HG02943 (cell line): ENCODE data around the gene EDNRB.
"Not testable (repeated sequence)": the region's sequence is repeated elsewhere in the genome, so short reads cannot be mapped to it uniquely, and the experiment has no call there.

Experiments used
- ATAC-seq: cut with Tn5 transposase; IDR thresholded peaks from one replicate; pipeline ENCODE4 v1.9.1; 2021; ENCODE audit warnings: mild to moderate bottlenecking, low read depth, moderate library complexity; ENCODE audit not compliant: unreplicated experiment

The EDNRB gene

DNA sequence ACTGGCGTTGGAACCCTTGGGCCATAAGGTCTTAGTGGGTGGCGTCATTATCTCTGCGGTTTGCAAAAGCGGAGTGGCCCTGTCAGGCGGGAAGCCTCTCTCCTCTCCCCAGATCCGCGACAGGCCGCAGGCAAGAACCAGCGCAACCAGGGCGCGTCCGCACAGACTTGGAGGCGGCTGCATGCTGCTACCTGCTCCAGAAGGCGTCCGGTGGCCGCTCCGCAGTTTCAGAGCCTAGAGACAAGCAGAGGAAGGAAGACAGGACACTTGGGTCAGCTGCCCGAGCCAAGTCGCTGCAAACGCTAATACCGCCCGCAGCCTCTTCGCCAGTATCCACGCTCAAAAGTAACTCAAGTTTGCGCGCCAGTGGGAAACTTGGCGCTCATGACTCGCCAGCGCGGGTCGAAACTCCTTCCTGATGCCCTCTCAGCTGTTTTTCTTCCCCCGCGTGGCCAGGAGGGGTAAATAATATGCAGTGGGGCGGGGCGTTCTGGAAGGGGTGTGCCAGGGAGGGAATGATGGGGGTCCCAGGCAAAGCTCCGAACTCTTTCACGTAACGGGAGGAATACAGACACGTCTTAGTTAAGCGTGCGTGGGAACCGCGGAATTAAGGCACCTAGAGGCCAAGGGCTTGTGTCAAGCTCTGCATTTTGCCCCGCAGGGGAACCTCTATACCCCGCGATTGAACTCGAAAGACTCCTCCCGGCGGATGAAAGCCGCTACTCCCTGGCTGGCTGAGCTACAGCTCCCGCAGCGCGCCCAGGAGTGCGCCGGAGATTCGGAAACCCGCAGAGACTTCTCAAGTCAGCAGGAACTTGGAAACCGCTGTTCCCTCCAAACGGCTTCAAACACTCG is at the start of gene EDNRB:
TSS of gene EDNRB (minus strand) at position 441 of the 855 bp plus-strand sequence. CDS start at position 183, 258 bp downstream.
- no peak for ATAC-seq

DNA sequence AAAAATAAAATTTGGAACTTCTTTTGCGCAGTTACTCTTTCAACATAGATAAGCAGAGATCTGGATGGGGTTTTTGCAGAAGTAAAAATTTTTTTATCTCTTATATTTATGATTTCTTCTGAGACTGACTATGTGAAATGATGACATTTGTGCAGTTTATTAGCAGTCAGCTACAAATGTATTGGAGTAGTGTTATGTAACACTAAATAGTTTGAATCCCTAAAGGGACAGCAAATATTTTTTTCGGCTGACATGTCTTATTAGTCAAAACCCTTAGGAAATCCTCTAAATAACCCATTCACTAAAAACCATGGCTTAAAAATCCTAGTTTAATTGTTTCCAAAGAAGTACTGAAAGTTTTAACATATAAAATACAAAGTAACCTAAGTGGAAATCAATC is 48.0 kb upstream of the EDNRB start:
- ATAC-seq, result no peak

- ATAC-seq, result no peak
Observed at GRCh38 chr13:77952737-77953136, 34.1 kb upstream of the EDNRB start.

DNA sequence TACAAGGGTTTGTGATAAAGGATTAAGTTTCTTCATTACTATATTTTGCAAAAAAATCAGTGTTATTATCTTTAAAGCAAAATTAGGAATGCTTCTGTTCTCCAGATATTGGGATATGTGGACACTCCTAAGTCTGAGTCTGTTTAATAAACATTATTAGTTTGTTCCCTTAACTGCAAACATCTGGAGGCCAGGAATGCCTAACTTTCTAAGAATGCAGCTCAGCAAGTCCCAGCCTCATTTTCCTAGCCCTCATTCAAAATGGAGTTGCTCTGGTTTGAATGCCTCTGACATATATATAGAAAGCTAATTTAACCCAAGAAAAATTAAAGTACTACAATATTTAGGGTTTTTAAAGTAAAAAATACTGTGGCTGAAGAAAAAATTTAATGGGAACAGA is 33.6 kb upstream of the EDNRB start:
- ATAC-seq, result no peak

GRCh38 chr13:77946522-77946921 is 27.9 kb upstream of the EDNRB start:
- no peak for ATAC-seq

DNA sequence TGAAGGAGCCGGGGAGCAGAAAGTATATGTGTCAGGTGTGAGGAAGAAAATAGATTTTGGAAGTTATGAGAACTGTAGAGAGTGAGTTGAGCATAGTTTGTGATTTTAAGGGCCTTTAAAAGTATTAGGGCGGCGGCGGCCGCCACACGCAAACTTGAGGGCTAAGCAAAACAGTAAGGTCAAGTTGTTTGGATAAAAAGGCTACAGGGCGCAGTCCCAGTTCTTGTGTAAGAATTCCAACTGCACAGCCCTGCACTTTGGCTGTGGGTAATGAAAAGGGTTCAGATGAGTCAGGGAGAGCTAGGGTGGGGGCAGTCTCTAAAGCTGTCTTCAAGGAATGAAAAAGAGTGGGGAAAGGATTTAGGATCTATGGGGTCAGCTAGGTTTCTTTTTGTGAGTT is 16.4 kb upstream of the EDNRB start:
- ATAC-seq, result not testable (repeated sequence)

DNA sequence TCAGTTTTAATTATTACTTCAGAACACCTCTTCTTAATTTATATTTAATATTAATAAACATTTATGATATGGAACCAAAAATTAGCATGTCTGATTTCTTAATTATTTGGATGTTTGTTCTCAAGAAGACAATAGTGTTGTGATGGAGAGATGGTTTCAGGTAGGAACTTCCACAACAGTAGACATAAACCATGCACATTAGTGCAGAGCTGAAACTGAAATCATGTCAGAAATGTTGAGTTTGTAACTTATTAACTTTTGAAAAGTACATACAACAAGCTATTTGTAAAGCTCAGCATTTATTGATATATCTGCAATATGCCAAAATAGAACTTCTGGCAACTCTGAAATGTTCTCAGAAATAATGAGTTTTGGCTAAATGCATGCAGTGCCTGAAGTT is 11.8 kb upstream of the EDNRB start:
- peak; percentile 84 for ATAC-seq

GRCh38 chr13:77928909-77929308 is 10.3 kb upstream of the EDNRB start:
- peak; percentile 73 for ATAC-seq

- ATAC-seq, result no peak
Observed at GRCh38 chr13:77925616-77926015, 7.0 kb upstream of the EDNRB start.

- ATAC-seq, result no peak
Observed at GRCh38 chr13:77919921-77920294, 1.3 kb upstream of the EDNRB start.

GRCh38 chr13:77919246-77919920 is 752 bp upstream of the EDNRB start:
- ATAC-seq, result no peak

- ATAC-seq, result no peak
Observed at GRCh38 chr13:77916488-77916887, 2.1 kb downstream of the EDNRB start.

- ATAC-seq, result no peak
Observed at GRCh38 chr13:77915686-77916085, 2.9 kb downstream of the EDNRB start.

GRCh38 chr13:77913003-77913402 is 5.6 kb downstream of the EDNRB start:
- ATAC-seq, result no peak

DNA sequence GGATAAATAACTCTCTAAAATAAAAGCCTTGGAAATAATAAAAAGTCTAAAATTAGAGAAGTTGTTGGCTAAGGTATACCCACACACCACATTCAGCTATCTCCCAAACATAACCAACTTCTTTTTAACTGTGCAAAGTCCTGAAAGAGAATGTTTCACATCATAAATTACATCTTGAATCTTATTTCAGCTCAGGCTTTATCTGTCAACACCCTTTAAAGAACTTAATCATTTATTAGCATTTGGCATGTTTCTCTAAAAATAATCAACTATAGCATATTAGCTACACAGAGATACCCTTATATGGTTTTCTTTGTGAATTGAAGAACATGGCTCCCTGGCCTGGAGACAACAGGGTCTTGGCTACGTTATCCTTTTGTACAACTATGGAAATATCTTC is 6.9 kb downstream of the EDNRB start:
- no peak for ATAC-seq

GRCh38 chr13:77909827-77910226 is 8.8 kb downstream of the EDNRB start:
- no peak for ATAC-seq

DNA sequence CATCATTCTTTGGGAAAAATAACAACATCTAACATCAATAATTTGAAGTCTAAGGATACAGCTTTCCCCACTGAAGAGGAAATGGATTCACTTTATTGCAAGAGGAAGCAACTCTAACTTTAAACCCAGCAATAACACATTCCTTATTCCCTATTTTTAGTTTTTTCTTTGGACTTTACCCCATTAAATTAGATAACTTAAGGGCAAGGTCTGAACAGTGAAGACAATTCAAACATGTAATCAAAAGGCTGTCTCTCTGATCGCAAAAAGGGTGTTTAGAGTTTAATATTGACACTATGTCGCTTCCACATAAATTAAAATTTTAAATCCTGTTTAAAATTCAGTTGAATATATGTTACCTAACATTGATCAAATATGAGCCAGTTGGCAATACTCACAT is 10.1 kb downstream of the EDNRB start:
- ATAC-seq, result no peak

GRCh38 chr13:77907666-77908341 is 10.8 kb downstream of the EDNRB start:
- no peak for ATAC-seq

DNA sequence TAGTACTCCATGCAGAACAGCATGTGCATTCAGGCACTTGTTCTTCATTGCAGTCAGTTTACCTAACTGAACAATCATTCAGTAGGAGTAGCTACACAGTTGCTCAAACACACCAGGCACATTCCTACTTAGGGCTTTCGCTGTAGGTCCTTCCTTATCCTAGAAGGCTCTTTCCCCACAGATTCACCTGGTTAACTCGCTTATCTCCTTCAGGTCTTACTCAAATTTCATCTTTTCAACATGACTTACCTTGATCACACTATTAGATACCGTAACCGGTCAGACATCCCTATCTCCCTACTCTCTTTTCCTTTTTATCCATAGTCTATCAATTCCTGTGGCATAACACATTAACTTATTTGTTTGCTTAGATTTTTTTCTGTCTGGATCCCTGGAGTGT is 14.6 kb downstream of the EDNRB start:
- no peak for ATAC-seq

GRCh38 chr13:77903435-77903834 is 15.2 kb downstream of the EDNRB start:
- ATAC-seq, result no peak

GRCh38 chr13:77902319-77902963 is 16.2 kb downstream of the EDNRB start:
- ATAC-seq, result no peak
